Amniotic epithelial cell (primary cell): Measurements from ENCODE around the gene CFI.
"Not testable (repeated sequence)": the region's sequence is repeated elsewhere in the genome, so short reads cannot be mapped to it uniquely, and the experiment has no call there.

Source experiments
- DNase-seq: peaks from one replicate; pipeline ENCODE4 v3.0.0-alpha.2; 2010; ENCODE audit warnings: low read depth

Gene CFI

DNA sequence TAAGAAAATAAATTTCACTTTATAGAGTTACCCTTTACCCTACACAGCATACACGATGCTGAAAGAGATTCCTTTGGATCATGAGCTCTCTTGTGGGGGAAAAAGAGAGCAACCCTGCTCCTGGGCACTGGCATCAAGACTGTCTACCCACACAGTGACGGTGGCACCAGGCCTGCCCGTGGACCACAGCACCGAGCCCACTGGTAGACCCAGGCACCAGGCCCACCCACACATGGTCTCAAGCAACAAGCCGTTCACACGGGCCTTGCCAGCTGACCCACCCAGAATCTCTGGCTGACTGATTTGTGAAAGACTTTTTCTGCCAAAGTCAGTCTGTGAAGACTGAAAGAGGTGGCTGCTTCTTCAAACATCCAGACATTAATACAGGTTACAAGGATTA, 6.7 kb downstream of the CFI start:
- no peak for DNase-seq

DNA sequence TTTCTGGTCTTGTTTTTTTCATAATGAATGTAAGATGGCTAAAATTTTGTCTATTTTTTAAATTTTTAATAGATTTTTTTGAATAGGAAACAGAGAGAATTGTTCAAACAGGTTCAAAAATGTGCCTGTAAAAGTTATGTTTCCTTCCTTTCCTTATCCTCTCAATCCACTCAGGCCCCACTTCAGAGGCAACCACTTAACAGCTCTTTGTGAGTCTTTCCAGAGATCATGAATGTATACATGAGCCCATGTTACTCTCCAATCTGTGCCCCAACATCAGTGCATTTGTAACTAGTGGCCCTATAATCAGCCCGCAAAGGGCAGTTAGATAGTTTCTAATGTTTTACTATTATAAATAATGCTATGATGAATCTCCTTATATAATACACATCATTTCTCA, 14.0 kb downstream of the CFI start:
- no peak for DNase-seq

DNA sequence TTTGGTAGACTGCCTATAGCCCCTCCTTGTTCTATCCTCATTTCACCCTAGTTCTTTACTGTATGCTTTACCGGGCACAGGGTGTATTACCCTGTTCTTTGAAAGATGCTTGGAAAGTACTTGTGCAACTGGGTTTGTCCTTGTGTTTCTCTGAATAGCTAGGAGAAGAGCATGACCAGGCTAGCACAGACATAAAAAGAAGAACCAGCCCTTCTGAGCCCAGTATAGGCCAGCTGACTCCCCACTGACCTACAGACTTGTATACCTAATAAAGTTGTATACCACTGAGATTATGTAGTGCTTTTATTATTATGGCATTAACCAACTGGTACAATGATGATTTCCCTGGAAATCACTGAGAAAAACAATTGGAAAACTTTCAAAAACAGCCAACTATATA, 15.0 kb downstream of the CFI start:
- no peak for DNase-seq

DNA sequence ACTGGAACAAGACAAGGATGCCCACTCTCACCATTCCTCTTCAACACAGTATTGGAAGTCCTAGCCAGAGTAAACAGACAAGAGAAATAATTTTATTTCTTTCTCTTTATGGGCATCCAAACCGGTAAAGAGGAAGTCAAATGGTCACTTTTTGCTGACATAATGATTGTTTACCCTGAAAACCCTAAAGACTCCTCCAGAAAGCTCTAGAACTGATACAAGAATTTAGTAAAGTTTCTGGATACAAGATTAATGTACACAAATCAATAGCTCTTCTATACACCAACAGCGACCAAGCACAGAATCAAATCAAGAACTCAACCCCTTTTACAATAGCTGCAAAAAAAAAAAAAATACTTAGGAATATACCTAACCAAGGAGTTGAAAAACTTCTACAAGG, 19.7 kb downstream of the CFI start:
- DNase-seq, result not testable (repeated sequence)

DNA sequence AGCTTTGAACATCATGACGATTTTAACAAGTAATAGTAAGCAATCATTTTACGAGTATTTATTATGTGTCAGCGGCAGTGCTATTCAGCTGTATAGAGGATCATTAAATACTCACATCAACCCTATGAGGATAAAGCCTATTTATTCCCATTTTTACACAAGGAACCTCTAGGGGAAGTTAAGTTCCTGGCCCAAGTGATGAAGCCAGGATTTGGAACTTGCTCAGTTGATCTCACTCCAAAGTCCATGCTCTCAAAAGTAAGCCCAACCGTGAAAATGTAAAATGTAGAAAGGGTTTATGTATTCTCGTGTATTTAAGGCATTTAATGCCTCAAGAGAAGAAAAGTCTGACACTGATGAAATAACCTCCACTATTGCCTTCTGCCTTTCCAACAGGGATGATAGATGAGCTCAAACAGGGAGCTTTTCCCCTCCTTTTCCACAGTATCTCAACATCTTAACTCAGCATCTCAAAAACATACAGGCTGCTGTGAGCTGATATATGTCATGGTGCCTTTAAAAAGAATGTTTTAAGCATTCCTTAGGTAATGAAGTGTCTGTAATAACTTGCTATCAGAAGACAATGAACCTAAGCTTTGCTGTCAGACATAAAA, 36.9 kb downstream of the CFI start:
- DNase-seq, result peak; percentile 19

DNA sequence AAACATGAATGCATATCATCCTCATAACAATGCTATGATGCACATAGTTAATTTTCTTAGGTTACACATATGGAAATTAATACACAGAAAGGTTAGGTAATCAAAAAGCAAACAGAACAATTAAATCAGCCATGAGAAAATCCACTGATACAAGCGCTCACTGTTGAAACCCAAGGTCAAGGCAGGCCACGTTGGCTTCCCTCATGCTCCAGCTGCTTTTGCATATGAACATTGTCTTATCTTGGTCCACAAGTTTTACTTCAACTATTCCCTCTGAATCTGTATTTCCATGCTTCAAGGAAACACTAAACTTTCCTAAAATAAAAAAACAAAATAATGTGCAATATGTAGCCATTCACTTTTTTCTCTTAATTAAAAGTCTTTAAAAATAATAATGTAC, 37.4 kb downstream of the CFI start:
- peak; percentile 17 for DNase-seq

DNA sequence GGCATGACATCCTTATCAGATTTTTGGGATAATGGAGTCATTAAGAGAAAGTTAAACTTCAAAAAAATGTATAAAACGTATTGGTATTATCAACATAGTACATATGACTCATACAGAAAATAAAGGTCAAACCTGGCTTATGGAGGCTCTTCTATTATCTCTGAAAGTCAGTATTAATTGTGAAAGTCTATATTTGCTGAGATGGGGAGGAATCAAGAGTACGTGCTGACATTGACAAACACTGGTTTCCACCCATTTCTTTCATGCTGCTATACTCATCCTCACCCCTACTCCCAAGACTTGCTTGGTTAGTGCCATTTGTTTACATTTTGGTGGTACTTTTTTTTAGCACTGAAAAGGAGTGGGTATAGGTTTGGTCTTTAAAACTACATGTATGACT, 41.1 kb downstream of the CFI start:
- DNase-seq, result peak; percentile 38

DNA sequence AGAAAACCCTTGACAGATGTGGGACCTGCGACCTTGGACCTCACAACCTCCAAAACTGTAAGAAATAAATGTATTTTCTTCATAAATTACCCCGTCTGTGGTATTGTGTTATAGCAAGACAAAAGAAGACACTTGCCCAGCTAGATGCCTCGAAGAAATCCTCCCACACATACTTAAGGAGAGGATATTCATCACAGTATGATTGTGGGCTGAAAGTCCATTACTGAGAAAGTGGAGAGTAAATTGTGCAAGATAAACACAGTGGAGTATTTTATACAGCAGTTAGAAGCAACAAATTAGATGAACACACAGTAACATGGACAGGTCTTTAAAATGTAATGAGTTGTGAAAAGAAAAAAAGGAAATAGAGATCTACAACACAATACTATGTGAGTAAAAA, 46.1 kb downstream of the CFI start:
- DNase-seq, result peak; percentile 83

DNA sequence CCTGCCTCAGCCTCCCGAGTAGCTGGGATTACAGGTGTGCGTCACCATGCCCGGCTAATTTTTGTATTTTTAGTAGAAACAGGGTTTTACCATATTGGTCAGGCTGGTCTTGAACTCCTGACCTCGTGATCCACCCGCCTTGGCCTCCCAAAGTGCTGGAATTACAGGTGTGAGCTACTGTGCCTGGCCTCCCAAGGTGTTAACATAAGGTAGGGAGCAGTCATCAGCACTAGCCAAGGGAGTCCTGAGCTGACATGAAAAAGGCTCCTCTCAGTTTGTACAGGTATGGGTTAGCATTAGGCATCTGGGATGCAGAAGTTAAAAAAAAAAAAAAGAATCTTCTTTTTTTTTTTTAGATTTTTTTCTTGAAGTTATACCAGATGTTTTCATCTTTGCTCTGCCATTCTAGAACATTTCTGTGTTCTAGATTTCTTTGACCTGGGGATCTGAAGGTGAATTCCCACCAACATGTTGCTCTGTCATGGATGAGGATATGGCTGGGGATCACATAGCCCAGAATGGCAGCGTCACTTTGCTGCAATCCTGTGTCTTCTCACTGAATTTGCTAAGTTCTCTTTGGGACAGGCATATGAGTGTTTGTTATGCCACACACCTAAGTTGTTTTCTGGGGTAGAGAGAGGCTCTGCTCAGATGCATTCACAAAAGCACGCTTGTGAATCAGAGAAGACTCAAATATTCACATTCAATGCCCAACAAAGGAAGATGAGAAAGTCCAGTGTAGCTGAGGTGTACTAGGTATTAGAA, 47.5 kb downstream of the CFI start:
- DNase-seq, result no peak

DNA sequence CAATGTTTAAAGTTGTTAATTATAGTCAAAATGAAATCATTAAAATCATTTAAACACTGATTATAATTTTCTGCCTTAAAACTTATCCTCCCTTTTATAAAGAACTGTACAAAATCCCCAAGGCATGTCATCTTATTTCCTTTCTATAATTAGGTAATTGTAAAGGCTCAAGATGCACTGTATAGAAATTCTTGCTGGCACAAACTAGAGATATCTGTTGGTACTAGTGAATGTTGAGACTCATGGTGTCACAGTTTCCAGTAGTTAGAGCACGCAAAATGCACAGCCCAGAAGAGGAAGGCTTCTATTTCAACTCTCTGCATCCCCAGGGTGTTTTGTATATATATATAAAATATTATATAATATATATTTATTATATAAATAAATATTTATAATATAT, 49.3 kb downstream of the CFI start:
- no peak for DNase-seq

DNA sequence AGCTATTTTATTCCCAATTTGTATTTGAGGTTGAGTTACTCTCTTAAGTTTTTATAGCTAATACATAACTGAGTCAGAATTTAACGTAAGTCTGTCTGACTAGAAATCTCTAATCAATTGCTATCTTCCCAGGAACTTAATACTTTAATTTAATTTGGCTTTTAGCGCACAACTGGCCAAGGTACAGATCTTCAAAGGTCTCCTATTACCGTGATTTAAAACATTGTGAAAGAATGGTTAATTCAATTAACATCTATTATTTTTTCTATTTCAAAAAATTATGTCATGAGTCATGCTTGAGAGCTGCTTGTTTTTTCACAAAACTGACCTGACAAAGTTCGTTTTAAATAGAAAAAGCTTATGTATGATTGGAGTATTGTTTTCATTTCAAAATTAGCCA, 49.9 kb downstream of the CFI start:
- no peak for DNase-seq

DNA sequence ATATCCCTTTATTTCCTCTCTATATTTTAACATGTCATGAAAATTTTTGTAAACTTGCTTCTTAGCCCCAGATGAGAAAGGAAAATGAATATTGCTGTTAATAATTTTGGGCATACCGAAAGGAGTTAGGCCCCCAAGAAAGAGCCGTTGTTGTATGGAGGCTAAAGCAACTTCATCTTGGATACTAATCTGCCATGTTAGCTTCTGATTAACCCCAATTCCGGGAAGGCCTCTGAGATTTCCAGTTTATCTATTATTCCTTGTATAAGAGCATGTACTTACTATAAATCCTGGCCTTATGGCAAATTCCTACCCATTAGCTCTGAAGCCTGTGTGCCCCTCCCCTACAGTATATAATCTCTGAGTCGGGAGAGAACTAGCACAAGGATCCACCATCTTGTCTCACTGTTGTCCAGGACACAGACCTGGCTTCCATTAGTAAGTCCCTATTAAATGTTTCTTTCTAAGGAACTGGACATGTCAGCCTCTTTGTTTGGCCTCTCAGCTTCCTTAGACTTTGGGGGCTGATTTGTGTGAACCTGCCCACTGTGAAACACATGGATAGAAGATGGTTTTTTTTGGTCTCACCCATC, 51.1 kb downstream of the CFI start:
- no peak for DNase-seq

DNA sequence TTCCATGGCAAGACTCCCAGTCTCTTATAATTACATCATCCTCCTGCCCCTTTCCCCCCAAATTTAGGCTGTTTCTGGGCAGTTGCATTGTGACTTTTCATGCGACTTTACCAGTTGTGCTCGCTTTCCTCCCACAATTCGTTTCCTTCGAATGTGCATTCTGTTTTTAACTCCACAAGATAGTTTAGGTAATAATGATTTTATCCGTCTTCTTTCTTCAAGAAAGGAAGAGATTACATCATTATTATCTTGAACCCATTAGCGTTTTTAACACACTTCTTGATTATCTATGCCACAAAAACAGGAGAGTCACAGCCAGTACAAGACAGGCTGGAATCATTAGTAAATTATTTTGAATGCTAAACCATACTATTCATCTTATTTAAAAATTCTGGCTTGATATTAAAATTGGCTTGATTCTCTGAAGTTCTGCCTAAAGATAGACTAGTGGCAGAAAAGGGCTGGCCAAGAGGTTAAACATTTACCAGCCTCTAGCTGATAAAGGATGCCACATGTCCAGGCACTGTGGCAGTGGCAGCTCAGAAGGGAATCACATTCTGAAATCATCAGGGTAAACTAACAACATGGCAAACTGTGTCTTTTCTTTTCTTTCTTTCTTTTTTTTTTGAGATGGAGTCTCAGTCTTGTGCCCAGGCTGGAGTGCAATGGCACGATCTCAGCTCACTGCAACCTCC, 52.3 kb downstream of the CFI start:
- no peak for DNase-seq

DNA sequence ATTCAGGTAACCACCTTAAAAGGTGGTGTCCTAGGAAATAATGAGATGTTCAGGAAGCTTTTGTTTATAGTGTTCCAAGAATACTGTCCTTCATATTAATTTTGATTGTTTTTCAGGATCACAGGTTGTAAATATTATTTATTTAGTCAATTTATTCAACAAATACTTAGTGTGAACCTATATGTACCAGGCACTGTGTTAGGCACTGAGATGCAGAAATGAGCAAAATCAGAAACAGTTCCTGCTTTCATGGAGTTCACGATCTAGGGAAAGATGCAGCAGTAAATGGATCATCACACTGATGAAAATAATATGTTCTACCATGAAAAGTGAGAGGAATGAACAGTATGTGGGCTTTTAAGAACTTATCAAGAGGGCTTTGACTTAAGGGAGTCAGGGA, 53.7 kb downstream of the CFI start:
- DNase-seq, result no peak

DNA sequence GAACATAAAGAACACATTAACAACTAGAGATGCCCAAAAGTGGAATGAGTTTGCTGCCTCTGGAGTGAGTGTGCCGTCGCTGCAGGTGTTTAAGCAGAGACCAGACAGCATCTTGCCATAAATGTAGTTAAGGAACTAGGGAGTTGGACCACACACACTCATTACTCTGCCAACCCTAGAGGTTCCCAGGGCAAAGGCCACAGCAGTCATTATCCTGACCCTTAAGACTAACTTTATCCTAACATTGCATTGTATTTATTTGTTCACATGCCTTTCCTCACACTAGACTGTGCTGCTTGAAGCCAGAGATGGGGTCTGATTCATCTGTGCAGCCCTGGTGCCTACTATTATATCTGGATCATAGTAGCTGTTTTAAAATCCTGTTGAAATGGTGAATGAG, 55.1 kb downstream of the CFI start:
- DNase-seq, result no peak

DNA sequence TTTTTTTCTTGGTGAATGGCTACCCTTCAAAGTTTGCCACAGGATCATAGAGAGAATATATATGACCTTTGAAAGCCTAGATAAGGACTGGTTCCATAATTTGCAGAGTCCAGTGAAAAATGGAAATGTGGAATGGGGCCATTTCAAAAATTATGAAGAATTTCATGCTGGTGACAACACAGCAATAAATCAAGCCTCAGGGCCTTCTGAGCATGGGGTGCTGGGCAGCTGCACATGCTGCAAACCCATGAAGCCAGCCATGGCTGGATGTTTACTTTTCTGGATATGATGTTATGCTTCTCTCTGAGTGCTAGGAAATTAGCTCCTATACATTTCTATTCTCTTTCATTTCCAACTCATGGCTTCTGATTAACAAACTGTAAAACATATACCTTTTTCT, 56.0 kb downstream of the CFI start:
- DNase-seq, result no peak

DNA sequence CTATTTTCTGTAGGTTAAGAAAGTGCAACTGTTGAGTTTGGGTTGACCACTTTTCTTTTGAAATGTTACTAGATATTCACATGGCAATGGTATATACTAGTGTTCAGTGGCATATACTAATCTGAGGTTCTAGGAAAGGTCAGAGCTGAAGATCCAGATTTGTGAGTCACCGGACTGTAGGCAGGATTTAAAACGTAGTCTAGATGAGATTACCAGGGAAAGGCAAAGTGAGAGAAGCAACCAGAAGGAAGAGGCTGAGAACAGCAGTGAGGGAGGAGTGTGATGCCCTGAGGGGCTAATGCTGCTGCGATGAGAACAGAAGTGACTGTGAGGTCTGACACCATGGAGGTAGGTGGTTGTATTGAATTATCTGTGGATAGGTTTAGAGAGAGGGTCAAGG, 62.3 kb downstream of the CFI start:
- DNase-seq, result peak; percentile 70

DNA sequence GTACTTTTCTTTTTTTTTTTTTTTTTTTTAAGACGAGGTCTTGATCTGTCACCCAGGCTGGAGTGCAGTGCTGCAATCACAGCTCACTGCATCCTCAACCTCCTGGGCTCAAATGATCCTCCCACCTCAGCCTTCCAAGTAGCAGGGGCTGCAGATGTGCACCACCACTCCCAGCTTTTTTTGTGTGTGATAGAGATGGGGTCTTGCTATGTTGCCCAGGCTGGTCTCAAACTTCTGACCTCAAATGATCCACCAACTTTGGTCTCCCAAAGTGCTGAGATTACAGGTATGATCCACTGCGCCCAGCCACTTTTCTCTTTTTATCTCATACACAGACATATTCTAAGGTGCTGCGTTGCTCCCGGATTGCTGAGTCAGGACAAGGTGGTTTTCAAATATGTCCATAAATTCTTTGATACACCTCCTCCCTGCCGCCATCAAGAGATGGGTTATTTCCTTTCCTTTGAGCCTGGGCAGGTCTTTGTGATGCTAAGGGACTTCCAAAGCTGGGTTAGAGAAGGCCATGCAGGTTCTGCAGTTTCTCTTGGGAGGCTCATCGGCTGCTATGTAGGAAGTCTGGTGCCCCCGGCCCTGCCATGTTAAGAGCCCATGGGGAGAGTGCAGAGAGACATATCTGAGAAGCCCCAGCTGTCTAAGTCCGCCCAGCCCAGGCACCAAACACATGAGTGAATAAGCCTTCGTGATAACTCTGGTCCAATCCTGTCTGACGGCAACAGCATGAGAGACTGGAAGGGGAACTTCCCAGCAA, 63.5 kb downstream of the CFI start:
- no peak for DNase-seq

DNA sequence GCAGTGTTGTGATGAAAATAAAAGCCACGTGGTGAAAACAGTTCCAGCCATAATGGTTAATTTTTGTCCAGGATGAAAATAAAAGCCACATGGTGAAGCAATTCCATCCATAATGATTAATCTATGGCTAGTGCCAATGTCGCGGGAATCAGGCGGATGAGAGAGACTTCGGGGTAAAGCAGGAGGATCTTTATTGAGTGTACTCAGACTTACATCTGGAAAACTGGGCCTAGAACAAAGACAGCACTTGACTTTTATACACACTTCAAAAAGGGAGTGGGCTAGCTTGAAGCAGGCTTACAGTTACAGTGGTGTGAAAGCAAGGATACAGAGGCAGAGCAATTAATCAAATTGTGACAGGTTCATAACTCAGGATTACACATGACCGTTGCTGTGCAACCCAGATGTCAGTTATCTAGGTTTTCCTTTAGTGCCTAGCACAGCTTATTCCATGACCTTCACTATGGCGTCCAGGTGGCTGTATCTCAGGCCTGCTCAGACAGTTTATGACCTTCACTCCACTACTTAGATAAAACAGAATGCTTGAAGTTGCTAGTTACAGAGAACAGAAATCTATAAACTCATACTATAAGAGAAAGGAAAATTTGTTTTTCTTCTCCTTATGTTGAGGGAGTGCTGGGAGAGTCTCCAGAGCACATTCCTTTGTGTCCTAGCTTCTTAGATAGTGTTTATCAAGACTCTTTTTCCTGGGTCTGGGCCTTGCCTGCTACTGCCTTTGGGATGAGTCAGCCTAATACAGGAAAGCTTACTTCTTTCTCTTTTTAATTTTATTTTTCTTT, 66.0 kb downstream of the CFI start:
- DNase-seq, result peak; percentile 93

DNA sequence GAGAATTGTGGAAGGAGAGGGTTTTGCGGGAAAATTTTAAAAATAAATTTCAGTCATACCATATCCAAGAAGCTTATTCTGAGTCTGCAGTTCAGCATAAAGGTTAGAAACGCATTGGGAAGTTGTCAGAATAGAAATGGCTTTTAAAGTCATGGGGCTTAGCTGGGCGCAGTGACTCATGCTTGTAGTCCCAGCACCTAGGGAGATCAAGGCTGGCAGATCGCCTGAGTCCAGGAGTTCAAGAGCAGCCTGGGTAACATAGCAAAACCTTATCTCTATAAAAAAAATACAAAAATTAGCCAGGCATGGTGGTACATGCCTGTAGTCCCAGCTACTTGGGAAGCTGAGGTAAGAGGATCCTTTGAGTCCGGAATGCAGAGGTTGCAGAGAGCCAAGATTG, 68.1 kb downstream of the CFI start:
- peak; percentile 18 for DNase-seq
